Measurements from ENCODE around the gene OSR1. TPM values are rescaled to one million over a fixed set of nuclear protein-coding genes. Genes with fewer than 3 reads are reported as not detected.

The OSR1 gene
- total and polyA plus RNA-seq, 8 donors: 1.2 to 39.4 (median 5.9) TPM

GRCh38 chr2:19331450-19331849 lies 27.0 kb downstream of the OSR1 start:
- no peaks in the 10 kb centered on the region for H3K27me3 ChIP-seq
- no peak overlapping the region for H3K4me3 ChIP-seq
- TF ChIP-seq, protein P1, sequence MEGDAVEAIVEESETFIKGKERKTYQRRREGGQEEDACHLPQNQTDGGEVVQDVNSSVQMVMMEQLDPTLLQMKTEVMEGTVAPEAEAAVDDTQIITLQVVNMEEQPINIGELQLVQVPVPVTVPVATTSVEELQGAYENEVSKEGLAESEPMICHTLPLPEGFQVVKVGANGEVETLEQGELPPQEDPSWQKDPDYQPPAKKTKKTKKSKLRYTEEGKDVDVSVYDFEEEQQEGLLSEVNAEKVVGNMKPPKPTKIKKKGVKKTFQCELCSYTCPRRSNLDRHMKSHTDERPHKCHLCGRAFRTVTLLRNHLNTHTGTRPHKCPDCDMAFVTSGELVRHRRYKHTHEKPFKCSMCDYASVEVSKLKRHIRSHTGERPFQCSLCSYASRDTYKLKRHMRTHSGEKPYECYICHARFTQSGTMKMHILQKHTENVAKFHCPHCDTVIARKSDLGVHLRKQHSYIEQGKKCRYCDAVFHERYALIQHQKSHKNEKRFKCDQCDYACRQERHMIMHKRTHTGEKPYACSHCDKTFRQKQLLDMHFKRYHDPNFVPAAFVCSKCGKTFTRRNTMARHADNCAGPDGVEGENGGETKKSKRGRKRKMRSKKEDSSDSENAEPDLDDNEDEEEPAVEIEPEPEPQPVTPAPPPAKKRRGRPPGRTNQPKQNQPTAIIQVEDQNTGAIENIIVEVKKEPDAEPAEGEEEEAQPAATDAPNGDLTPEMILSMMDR (IDR thresholded peaks at IDR 0.05): no peak
- TF ChIP-seq EP300 (IDR thresholded peaks at IDR 0.05) (no peak), POLR2A (IDR thresholded peaks at IDR 0.05) (no peak), POLR2AphosphoS5 (IDR thresholded peaks at IDR 0.05) (no peak)
- no peaks in the 10 kb centered on the region for H3K36me3 ChIP-seq
- H3K9me3 ChIP-seq: no peaks in the 10 kb centered on the region
- H3K27ac ChIP-seq: no peak overlapping the region
- no peak for DNase-seq
- H3K4me1 ChIP-seq: no peaks in the 10 kb centered on the region
- intact Hi-C loops (cut with DNase I; ENCODE audit: low total_unique reads): no loop called here

- TF ChIP-seq EP300 (IDR thresholded peaks at IDR 0.05): no peak
- no peak for TF ChIP-seq POLR2AphosphoS5 (IDR thresholded peaks at IDR 0.05)
- TF ChIP-seq, protein P1 (IDR thresholded peaks at IDR 0.05): no peak
- TF ChIP-seq POLR2A (IDR thresholded peaks at IDR 0.05): no peak
- Histone ChIP-seq H3K36me3 (no peaks in the 10 kb centered on the region), H3K27me3 (no peaks in the 10 kb centered on the region), H3K4me1 (no peaks in the 10 kb centered on the region), H3K27ac (no peak overlapping the region), H3K9me3 (no peaks in the 10 kb centered on the region), H3K4me3 (no peak overlapping the region)
- intact Hi-C loops (cut with DNase I; ENCODE audit: low total_unique reads): no loop called here
- 90 to 97% (median 95%) methylated on average over 5 of the region's 5 CpGs for WGBS, 5 donors
- no peak for DNase-seq
These were observed 28.0 kb downstream of the OSR1 start for GRCh38 chr2:19330436-19330835.

GRCh38 chr2:19329445-19329844 lies 29.0 kb downstream of the OSR1 start:
- 36 to 47% (median 42%) methylated on average over 2 of the region's 2 CpGs for WGBS, 5 donors
- Histone ChIP-seq H3K4me1 (no peaks in the 10 kb centered on the region), H3K9me3 (no peaks in the 10 kb centered on the region), H3K27ac (no peak overlapping the region), H3K36me3 (no peaks in the 10 kb centered on the region), H3K27me3 (no peaks in the 10 kb centered on the region), H3K4me3 (no peak overlapping the region)
- intact Hi-C loops (cut with DNase I; ENCODE audit: low total_unique reads): no loop called here
- TF ChIP-seq EP300 (IDR thresholded peaks at IDR 0.05): no peak
- no peak for TF ChIP-seq POLR2AphosphoS5 (IDR thresholded peaks at IDR 0.05)
- no peak for TF ChIP-seq POLR2A (IDR thresholded peaks at IDR 0.05)
- TF ChIP-seq, protein P1 (IDR thresholded peaks at IDR 0.05): no peak
- no peak for DNase-seq

- H3K27ac ChIP-seq: no peak overlapping the region
- H3K36me3 ChIP-seq: no peaks in the 10 kb centered on the region
- H3K4me3 ChIP-seq: no peak overlapping the region
- TF ChIP-seq, protein P1 (IDR thresholded peaks at IDR 0.05): no peak
- TF ChIP-seq POLR2AphosphoS5 (IDR thresholded peaks at IDR 0.05): no peak
- no peak for TF ChIP-seq POLR2A (IDR thresholded peaks at IDR 0.05)
- no peak for TF ChIP-seq EP300 (IDR thresholded peaks at IDR 0.05)
- intact Hi-C loops (cut with DNase I; ENCODE audit: low total_unique reads): no loop called here
- DNase-seq: no peak
- H3K4me1 ChIP-seq: no peaks in the 10 kb centered on the region
- no peaks in the 10 kb centered on the region for H3K9me3 ChIP-seq
- H3K27me3 ChIP-seq: no peaks in the 10 kb centered on the region
These were observed 30.9 kb downstream of the OSR1 start for GRCh38 chr2:19327496-19327895.
